Keratinocyte (primary cell): ENCODE data around the gene MYH9. TPM values are rescaled to one million over a fixed set of nuclear protein-coding genes. Genes with fewer than 3 reads are reported as not detected.
A peak's percentile ranks its signal among the peaks of the same experiment; 100 is the strongest.

Source experiments
- DNase-seq: peaks from one replicate; pipeline ENCODE4 v3.0.0-alpha.2; 2011; ENCODE audit warnings: low read depth, missing footprints, low spot score
- FAIRE-seq: peaks from 2 replicates; lab custom pipeline; 2011; peaks lifted over from hg19 to GRCh38; lab: Jason Lieb, UNC
- H2AFZ ChIP-seq: 2 replicates; pipeline ENCODE4 v1.6.0; 2012; ENCODE audit warnings: low read length, control low read depth, inconsistent platforms; ENCODE audit not compliant: control insufficient read depth
- H3K27ac ChIP-seq: 2 replicates; pipeline ENCODE4 v1.5.1; 2011; ENCODE audit warnings: low read length; ENCODE audit not compliant: control insufficient read depth, insufficient read depth
- H3K27me3 ChIP-seq: 3 replicates; pipeline ENCODE4 v1.6.0; 2011; ENCODE audit warnings: low read length; ENCODE audit not compliant: control insufficient read depth, insufficient read depth; ENCODE audit errors: extremely low read depth
- H3K36me3 ChIP-seq, 2 experiments: 2 replicates in 1 of 2; 3 replicates in 1 of 2; pipeline ENCODE4 v1.5.1; 2011; ENCODE audit warnings: low read length in 2 of 2, mild to moderate bottlenecking in 1 of 2; ENCODE audit not compliant: control insufficient read depth in 2 of 2, insufficient read depth in 2 of 2; ENCODE audit errors: extremely low read depth in 1 of 2
- H3K4me1 ChIP-seq: 3 replicates; pipeline ENCODE4 v1.5.1; 2011; ENCODE audit warnings: low read length; ENCODE audit not compliant: control insufficient read depth, insufficient read depth; ENCODE audit errors: extremely low read depth
- H3K4me2 ChIP-seq: 3 replicates; pipeline ENCODE4 v1.6.0; 2011; ENCODE audit warnings: low read depth, low read length; ENCODE audit not compliant: control insufficient read depth, insufficient read depth; ENCODE audit errors: extremely low read depth
- H3K4me3 ChIP-seq, 3 experiments: fragments of 200-600 bp in 1 of 3; sonication (generic) in 1 of 3; 2 replicates in 2 of 3; 3 replicates in 1 of 3; pipeline ENCODE4 v1.5.1; 2011 to 2016; ENCODE audit warnings: low read length in 3 of 3, mild to moderate bottlenecking in 3 of 3, control low read depth in 2 of 3, inconsistent platforms in 1 of 3, low read depth in 1 of 3, mixed read lengths in 1 of 3, mixed run types in 1 of 3, moderate library complexity in 1 of 3; ENCODE audit not compliant: control insufficient read depth in 2 of 3, insufficient read depth in 2 of 3; ENCODE audit errors: extremely low read depth in 1 of 3
- H3K79me2 ChIP-seq: 2 replicates; pipeline ENCODE4 v1.6.0; 2012; ENCODE audit warnings: low read length; ENCODE audit not compliant: control insufficient read depth, insufficient read depth
- H3K9ac ChIP-seq: 3 replicates; pipeline ENCODE4 v1.6.0; 2011; ENCODE audit warnings: low read length; ENCODE audit not compliant: control insufficient read depth, insufficient read depth; ENCODE audit errors: extremely low read depth
- H3K9me1 ChIP-seq: 3 replicates; pipeline ENCODE4 v1.6.0; 2011; ENCODE audit warnings: low read length; ENCODE audit not compliant: control insufficient read depth, insufficient read depth; ENCODE audit errors: extremely low read depth
- H3K9me3 ChIP-seq: 2 replicates; pipeline ENCODE4 v1.5.1; 2012; ENCODE audit warnings: low read depth, low read length; ENCODE audit not compliant: control insufficient read depth
- H4K20me1 ChIP-seq: 3 replicates; pipeline ENCODE4 v1.6.0; 2011; ENCODE audit warnings: low read length; ENCODE audit not compliant: control insufficient read depth, insufficient read depth; ENCODE audit errors: extremely low read depth
- CTCF ChIP-seq, 3 experiments: IDR thresholded peaks in 1 of 3; conservative IDR thresholded peaks in 1 of 3; optimal IDR thresholded peaks in 1 of 3; 2 replicates in 2 of 3; 3 replicates in 1 of 3; pipeline versions ENCODE3 to v1.5.1; 2011; ENCODE audit warnings: low read length in 3 of 3, mild to moderate bottlenecking in 3 of 3, moderate library complexity in 2 of 3, control low read depth in 1 of 3, inconsistent platforms in 1 of 3; ENCODE audit not compliant: insufficient read depth in 2 of 3; ENCODE audit errors: extremely low read depth in 1 of 3
- EZH2 ChIP-seq: IDR thresholded peaks from one replicate; pipeline ENCODE4 v1.6.1; 2012; ENCODE audit warnings: inconsistent platforms, mild to moderate bottlenecking, low read length, moderate library complexity
- dilution Hi-C: fragments of 300-500 bp; cut with MboI; formaldehyde crosslinking; loops from one replicate; pipeline ENCODE4 v1.7.0; 2020; ENCODE audit warnings: low sequenced_read_pairs; ENCODE audit not compliant: extremely low pct_ligation_motif_present
- polyA plus RNA-seq, 5 experiments: library from polyadenylated mRNA; depleted of rRNA in 3 of 5; stranded (reverse) in 3 of 5; stranded (forward) in 1 of 5; unstranded in 1 of 5; fragments of >200 nt; gene quantifications; 1 replicate in 1 of 5; 2 replicates in 3 of 5; 3 replicates in 1 of 5; pipeline versions ENCODE4 v1.2.1 to v1.2.3, GENCODE V29; 2011 to 2012; ENCODE audit warnings: missing spikeins in 2 of 5, low read depth in 1 of 5, low replicate concordance in 1 of 5

Gene MYH9
- polyA plus RNA-seq, 1 donor (not counting 4 experiments of a cell fraction or from before 2014, with no cell fraction given): 351 TPM

- dilution Hi-C loops: no loop called here
- no peak overlapping the region for H3K27ac ChIP-seq
Observed at GRCh38 chr22:36279219-36279666, 108.5 kb downstream of the MYH9 start.

GRCh38 chr22:36277482-36278291 lies 110.1 kb downstream of the MYH9 start:
- Histone ChIP-seq H3K27me3 (no peaks in the 10 kb centered on the region), H3K9ac (no peak overlapping the region), H3K4me1 (no peaks in the 10 kb centered on the region), H3K4me3 (no peak overlapping the region), H3K9me1 (no peaks in the 10 kb centered on the region), H3K27ac (no peak overlapping the region), H2AFZ (no peak overlapping the region), H3K4me2 (no peak overlapping the region), H4K20me1 (peaks cover 12% of the 10 kb centered on the region), H3K79me2 (no peaks in the 10 kb centered on the region), H3K9me3 (no peaks in the 10 kb centered on the region), H3K36me3 (peaks cover 15 to 17% of the 10 kb centered on the region in 2 experiments)
- FAIRE-seq (no peak), DNase-seq (no peak)
- TF ChIP-seq EZH2 (no peak), CTCF (optimal IDR thresholded peaks at IDR 0.05 in 1 of 3, IDR thresholded peaks at IDR 0.05 in 1 of 3, conservative IDR thresholded peaks at IDR 0.05 in 1 of 3; ENCODE audit: extremely low read depth in 1 of 3, insufficient read depth in 2 of 3, low read length in 3 of 3) (peak; percentile 61 to 93 (median 88))
- dilution Hi-C loops: no loop called here

More at GRCh38 chr22:36279219-36279666, 108.5 kb downstream of the MYH9 start:
- Histone ChIP-seq H3K4me3 (no peak overlapping the region), H3K36me3 (peaks cover 25 to 27% of the 10 kb centered on the region in 2 experiments), H3K27me3 (no peaks in the 10 kb centered on the region), H3K4me1 (no peaks in the 10 kb centered on the region), H3K4me2 (no peak overlapping the region), H4K20me1 (peaks cover 19% of the 10 kb centered on the region), H3K9ac (no peak overlapping the region), H3K9me3 (no peaks in the 10 kb centered on the region), H3K79me2 (no peaks in the 10 kb centered on the region), H2AFZ (no peak overlapping the region), H3K9me1 (no peaks in the 10 kb centered on the region)
- DNase-seq (no peak), FAIRE-seq (peak; percentile 77)
- TF ChIP-seq CTCF (optimal IDR thresholded peaks at IDR 0.05 in 1 of 3, IDR thresholded peaks at IDR 0.05 in 1 of 3, conservative IDR thresholded peaks at IDR 0.05 in 1 of 3; ENCODE audit: extremely low read depth in 1 of 3, insufficient read depth in 2 of 3, low read length in 3 of 3) (no peak), EZH2 (no peak)
